B cell (primary cell): Measurements from ENCODE around the gene PARD3B. TPM values are rescaled to one million over a fixed set of nuclear protein-coding genes. Genes with fewer than 3 reads are reported as not detected.

ENCODE experiments used
- ATAC-seq: fragments of 200-7000 bp; cut with Tn5 transposase; one replicate; pipeline ENCODE4 v1.10.0; 2021; ENCODE audit warnings: low read depth, mild to moderate bottlenecking, moderate number of reproducible peaks, moderate library complexity
- CTCF ChIA-PET: fragments of 350-600 bp; sonication (Branson Sonifier 250); formaldehyde crosslinking; loops from one replicate; lab custom pipeline; 2021; ENCODE audit warnings: antibody characterized with exemption, inconsistent platforms; lab: Charles Lee
- POLR2A ChIA-PET: fragments of 350-600 bp; sonication (Branson Sonifier 250); formaldehyde crosslinking; loops from one replicate; lab custom pipeline; 2021; ENCODE audit warnings: antibody characterized with exemption; lab: Charles Lee
- DNase-seq: peaks from one replicate; pipeline ENCODE4 v3.0.0; 2013
- H2AFZ ChIP-seq: 2 replicates; pipeline ENCODE4 v1.6.1; 2012; ENCODE audit warnings: mild to moderate bottlenecking, low read depth, low read length; ENCODE audit not compliant: insufficient read depth, poor library complexity, severe bottlenecking
- H3K27ac ChIP-seq, 2 donors: 1 replicate in 1 of 2; 2 replicates in 1 of 2; pipeline ENCODE4 v1.5.1; 2012 to 2013; ENCODE audit warnings: low read length in 2 of 2, mild to moderate bottlenecking in 2 of 2, moderate library complexity in 1 of 2
- H3K27me3 ChIP-seq, 4 experiments: fragments of 200-600 bp in 1 of 4; sonication (generic) in 1 of 4; replicated peaks in 1 of 4; 1 replicate in 2 of 4; 2 replicates in 2 of 4; pipeline versions ENCODE4 v1.6.1 to v1.7.0; 2013 to 2016; ENCODE audit warnings: low read length in 3 of 4, mild to moderate bottlenecking in 2 of 4, mixed read lengths in 1 of 4, moderate library complexity in 1 of 4; ENCODE audit not compliant: insufficient read depth in 4 of 4, control insufficient read depth in 3 of 4; ENCODE audit errors: control extremely low read depth in 1 of 4
- H3K36me3 ChIP-seq, 2 experiments: replicated peaks in 1 of 2; 1 replicate in 1 of 2; 2 replicates in 1 of 2; pipeline versions ENCODE4 v1.6.1 to v1.7.1; 2013; ENCODE audit warnings: low read length in 1 of 2; ENCODE audit not compliant: insufficient read depth in 2 of 2, control insufficient read depth in 1 of 2; ENCODE audit errors: control extremely low read depth in 1 of 2, extremely low read depth in 1 of 2
- H3K4me1 ChIP-seq, 2 donors: fragments of 200-600 bp in 1 of 2; sonication (generic) in 1 of 2; 1 replicate in 1 of 2; 2 replicates in 1 of 2; pipeline versions ENCODE4 v1.5.1 to v1.6.1; 2013 to 2017; ENCODE audit warnings: low read length in 2 of 2; ENCODE audit not compliant: control insufficient read depth in 2 of 2, insufficient read depth in 2 of 2
- H3K4me2 ChIP-seq: replicated peaks from 2 replicates; pipeline ENCODE3; 2012; ENCODE audit warnings: mild to moderate bottlenecking, low read depth, low read length; ENCODE audit not compliant: poor library complexity, severe bottlenecking
- H3K4me3 ChIP-seq, 5 experiments: fragments of 200-600 bp in 1 of 5; sonication (generic) in 1 of 5; 1 replicate in 3 of 5; 2 replicates in 2 of 5; pipeline versions ENCODE4 v1.5.1 to v1.7.0; 2011 to 2016; ENCODE audit warnings: low read length in 4 of 5, mild to moderate bottlenecking in 4 of 5, low read depth in 2 of 5, control low read depth in 1 of 5, moderate library complexity in 1 of 5; ENCODE audit not compliant: insufficient read depth in 1 of 5; ENCODE audit errors: control extremely low read depth in 1 of 5, extremely low read depth in 1 of 5
- H3K79me2 ChIP-seq: fragments of 200-600 bp; sonication (generic); one replicate; pipeline ENCODE4 v1.6.0; 2016; ENCODE audit warnings: low read length; ENCODE audit not compliant: control insufficient read depth, insufficient read depth
- H3K9ac ChIP-seq: fragments of 200-600 bp; sonication (generic); 2 replicates; pipeline ENCODE4 v1.6.1; 2017; ENCODE audit warnings: mild to moderate bottlenecking, low read length, moderate library complexity
- H3K9me3 ChIP-seq, 3 donors: one replicate each; pipeline versions ENCODE4 v1.6.1 to v1.7.1; 2013; ENCODE audit warnings: low read length in 2 of 3; ENCODE audit not compliant: control insufficient read depth in 2 of 3, insufficient read depth in 1 of 3; ENCODE audit errors: control extremely low read depth in 1 of 3
- H4K20me1 ChIP-seq: 2 replicates; pipeline ENCODE4 v1.6.0; 2012; ENCODE audit warnings: mild to moderate bottlenecking, low read length; ENCODE audit not compliant: insufficient read depth, control insufficient read depth, poor library complexity, severe bottlenecking
- H3K27ac Mint-ChIP-seq: one replicate; pipeline ENCODE4 v1.8.0; 2021; ENCODE audit warnings: mixed read lengths
- H3K27me3 Mint-ChIP-seq: one replicate; pipeline ENCODE4 v1.8.0; 2021; ENCODE audit warnings: mixed read lengths
- H3K4me1 Mint-ChIP-seq: one replicate; pipeline ENCODE4 v1.8.0; 2021; ENCODE audit warnings: mixed read lengths
- H3K4me3 Mint-ChIP-seq: one replicate; pipeline ENCODE4 v1.8.0; 2021; ENCODE audit warnings: mixed read lengths
- H3K9me3 Mint-ChIP-seq: one replicate; pipeline ENCODE4 v1.8.0; 2022; ENCODE audit warnings: mixed read lengths; ENCODE audit not compliant: insufficient read depth
- EZH2 ChIP-seq: IDR thresholded peaks from 2 replicates; pipeline ENCODE4 v1.6.1; 2012; ENCODE audit warnings: borderline replicate concordance, low read depth, mild to moderate bottlenecking, moderate library complexity, low read length; ENCODE audit not compliant: insufficient read depth, poor library complexity, severe bottlenecking
- WGBS: methylation state at CpG from one replicate; pipeline ENCODE4 v1.1.5; 2013; ENCODE audit warnings: missing lambda C conversion rate; ENCODE audit not compliant: insufficient coverage; 5-methylcytosine and 5-hydroxymethylcytosine counted together
- intact Hi-C: fragments of 100-400 bp; cut with micrococcal nuclease; formaldehyde crosslinking; loops from one replicate; pipeline ENCODE4 v1.10.0; 2022
- polyA plus RNA-seq: library from polyadenylated mRNA; depleted of rRNA; stranded (reverse); fragments of >200 nt; gene quantifications from 2 replicates; pipeline ENCODE4 v1.2.3, GENCODE V29; 2012
- total RNA-seq, 2 donors: library from RNA; stranded (reverse); fragments of 120-200 nt in 1 of 2; gene quantifications; 1 replicate in 1 of 2; 2 replicates in 1 of 2; pipeline versions ENCODE4 v1.2.3 to v1.2.4, GENCODE V29; 2013 to 2022
- TF ChIP-seq, protein P1 (sequence below): fragments of 200-600 bp; IDR thresholded peaks from one replicate; pipeline ENCODE4 v1.8.0; 2022; ENCODE audit warnings: antibody characterized with exemption, mild to moderate bottlenecking

Gene PARD3B
- total and polyA plus RNA-seq, 2 donors (not counting 1 experiment from before 2014, with no cell fraction given): not detected

DNA sequence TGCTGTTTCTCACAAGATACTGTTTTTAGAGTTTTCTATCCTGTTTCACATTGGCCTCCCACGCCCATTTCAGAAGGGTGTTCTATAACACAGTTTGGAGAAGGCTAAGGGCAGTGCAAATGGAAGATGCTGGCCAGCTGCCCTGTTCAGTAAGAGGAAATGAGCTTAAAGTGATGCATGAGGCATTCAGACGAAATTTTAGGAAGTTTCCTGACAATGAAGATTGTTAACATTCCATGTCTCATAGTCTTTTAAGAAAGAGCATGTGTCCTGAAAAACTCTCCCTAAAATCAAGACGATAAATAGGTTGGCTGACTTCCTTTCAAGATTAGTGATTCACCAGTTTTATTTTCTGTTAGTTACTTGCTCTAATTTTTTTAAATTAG is 652.9 kb downstream of the PARD3B start:
- POLR2A ChIA-PET: no interaction called here
- intact Hi-C loops: no loop called here
- no peak for DNase-seq

DNA sequence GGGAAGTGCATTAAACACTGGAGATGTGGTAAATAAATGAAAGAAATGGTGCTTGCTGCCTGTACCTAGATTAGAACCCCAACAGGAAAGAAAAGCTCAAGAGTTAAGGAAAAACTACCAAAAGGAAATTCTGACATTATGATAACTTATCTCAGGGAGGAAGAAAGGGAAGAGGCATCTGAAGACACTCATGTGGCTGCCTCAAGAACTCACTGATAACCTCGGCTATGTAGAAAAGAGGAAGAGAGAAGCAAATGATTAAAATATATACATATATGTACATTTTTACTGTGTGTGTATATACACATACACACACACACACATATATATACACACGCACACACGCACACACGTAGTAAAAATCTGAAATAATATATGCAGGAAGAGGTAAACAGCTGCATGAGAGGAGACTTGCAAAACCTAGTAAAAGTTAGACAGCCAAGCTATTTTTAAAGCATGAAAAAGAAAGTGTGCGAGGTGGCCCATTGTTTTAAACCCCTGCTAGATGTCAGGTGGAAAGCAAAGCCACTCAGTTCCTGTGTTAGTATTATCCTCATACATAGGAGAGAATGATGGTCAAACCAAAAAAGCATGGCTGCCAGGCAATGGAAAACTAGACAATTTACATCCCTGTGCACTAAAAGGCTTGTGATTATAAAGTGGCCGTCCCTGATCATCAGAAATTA is 654.0 kb downstream of the PARD3B start:
- no peak overlapping the region for H3K4me3 Mint-ChIP-seq
- no peaks in the 10 kb centered on the region for H3K9me3 ChIP-seq
- H4K20me1 ChIP-seq: no peaks in the 10 kb centered on the region
- H3K27me3 ChIP-seq: no peaks in the 10 kb centered on the region
- ATAC-seq (no peak), DNase-seq (no peak)
- H3K4me1 ChIP-seq: no peaks in the 10 kb centered on the region
- H3K4me3 ChIP-seq: no peak overlapping the region
- no peaks in the 10 kb centered on the region for H3K4me1 Mint-ChIP-seq
- H3K27ac ChIP-seq: no peak overlapping the region
- H3K36me3 ChIP-seq: no peaks in the 10 kb centered on the region
- H3K9ac ChIP-seq: no peak overlapping the region
- no peaks in the 10 kb centered on the region for H3K27me3 Mint-ChIP-seq
- no peak overlapping the region for H2AFZ ChIP-seq
- WGBS: no CpG with 5 or more reads among the region's 6 CpGs
- H3K27ac Mint-ChIP-seq: no peak overlapping the region
- ChIA-PET CTCF (no interaction called here), POLR2A (no interaction called here)
- no peaks in the 10 kb centered on the region for H3K79me2 ChIP-seq
- no peaks in the 10 kb centered on the region for H3K9me3 Mint-ChIP-seq
- TF ChIP-seq, protein P1, sequence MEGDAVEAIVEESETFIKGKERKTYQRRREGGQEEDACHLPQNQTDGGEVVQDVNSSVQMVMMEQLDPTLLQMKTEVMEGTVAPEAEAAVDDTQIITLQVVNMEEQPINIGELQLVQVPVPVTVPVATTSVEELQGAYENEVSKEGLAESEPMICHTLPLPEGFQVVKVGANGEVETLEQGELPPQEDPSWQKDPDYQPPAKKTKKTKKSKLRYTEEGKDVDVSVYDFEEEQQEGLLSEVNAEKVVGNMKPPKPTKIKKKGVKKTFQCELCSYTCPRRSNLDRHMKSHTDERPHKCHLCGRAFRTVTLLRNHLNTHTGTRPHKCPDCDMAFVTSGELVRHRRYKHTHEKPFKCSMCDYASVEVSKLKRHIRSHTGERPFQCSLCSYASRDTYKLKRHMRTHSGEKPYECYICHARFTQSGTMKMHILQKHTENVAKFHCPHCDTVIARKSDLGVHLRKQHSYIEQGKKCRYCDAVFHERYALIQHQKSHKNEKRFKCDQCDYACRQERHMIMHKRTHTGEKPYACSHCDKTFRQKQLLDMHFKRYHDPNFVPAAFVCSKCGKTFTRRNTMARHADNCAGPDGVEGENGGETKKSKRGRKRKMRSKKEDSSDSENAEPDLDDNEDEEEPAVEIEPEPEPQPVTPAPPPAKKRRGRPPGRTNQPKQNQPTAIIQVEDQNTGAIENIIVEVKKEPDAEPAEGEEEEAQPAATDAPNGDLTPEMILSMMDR: no peak
- no peak for TF ChIP-seq EZH2
- intact Hi-C loops: no loop called here
- H3K4me2 ChIP-seq: no peak overlapping the region

More for the DNA sequence above, 652.9 kb downstream of the PARD3B start:
- no peak overlapping the region for H3K27ac Mint-ChIP-seq
- Histone ChIP-seq H4K20me1 (no peaks in the 10 kb centered on the region), H3K36me3 (no peaks in the 10 kb centered on the region), H3K4me1 (no peaks in the 10 kb centered on the region), H3K27me3 (no peaks in the 10 kb centered on the region), H3K4me3 (no peak overlapping the region), H2AFZ (no peak overlapping the region), H3K9ac (no peak overlapping the region), H3K4me2 (no peak overlapping the region), H3K79me2 (no peaks in the 10 kb centered on the region), H3K27ac (no peak overlapping the region), H3K9me3 (no peaks in the 10 kb centered on the region)
- H3K4me3 Mint-ChIP-seq: no peak overlapping the region
- TF ChIP-seq, protein P1: no peak
- TF ChIP-seq EZH2: no peak
- no peaks in the 10 kb centered on the region for H3K4me1 Mint-ChIP-seq
- CTCF ChIA-PET: no interaction called here
- no peak for ATAC-seq
- no peaks in the 10 kb centered on the region for H3K27me3 Mint-ChIP-seq
- H3K9me3 Mint-ChIP-seq: no peaks in the 10 kb centered on the region
- no CpG with 5 or more reads among the region's 3 CpGs for WGBS
